GM12865 (cell line): Measurements from ENCODE around the gene TST.

Experiments
- DNase-seq: peaks from one replicate; pipeline ENCODE4 v3.0.0; 2010; ENCODE audit warnings: low read depth
- H3K4me3 ChIP-seq: 2 replicates; pipeline ENCODE4 v1.5.1; 2011; ENCODE audit warnings: mild to moderate bottlenecking, low read depth, low read length, control low read depth
- TF ChIP-seq, protein P1 (sequence below): IDR thresholded peaks from 2 replicates; pipeline ENCODE4 v1.5.1; 2011; ENCODE audit warnings: low read length, control low read depth, low read depth, inconsistent platforms; ENCODE audit not compliant: insufficient read depth; ENCODE audit errors: missing control alignments

Gene TST

DNA sequence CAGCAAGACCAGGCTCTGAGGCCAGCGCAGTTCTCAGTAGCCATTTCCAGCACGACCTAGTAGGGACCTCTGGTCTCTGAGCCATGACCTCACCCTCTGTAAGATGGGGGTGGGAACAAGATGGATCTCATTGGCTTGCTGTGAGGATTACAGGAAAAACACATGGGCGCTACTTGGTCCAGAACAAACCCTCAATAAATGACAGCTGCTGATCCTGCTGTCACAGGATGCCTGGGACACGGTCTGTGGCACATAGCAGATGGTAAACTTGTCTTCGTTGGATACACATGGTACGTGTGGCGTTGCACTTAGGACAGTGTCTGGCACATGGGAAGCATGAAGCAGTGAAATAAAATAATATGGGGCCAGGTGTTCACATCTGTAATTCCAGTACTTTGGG lies 27.8 kb upstream of the TST start:
- no peak overlapping the region for H3K4me3 ChIP-seq
- DNase-seq, result no peak
- TF ChIP-seq, protein P1, sequence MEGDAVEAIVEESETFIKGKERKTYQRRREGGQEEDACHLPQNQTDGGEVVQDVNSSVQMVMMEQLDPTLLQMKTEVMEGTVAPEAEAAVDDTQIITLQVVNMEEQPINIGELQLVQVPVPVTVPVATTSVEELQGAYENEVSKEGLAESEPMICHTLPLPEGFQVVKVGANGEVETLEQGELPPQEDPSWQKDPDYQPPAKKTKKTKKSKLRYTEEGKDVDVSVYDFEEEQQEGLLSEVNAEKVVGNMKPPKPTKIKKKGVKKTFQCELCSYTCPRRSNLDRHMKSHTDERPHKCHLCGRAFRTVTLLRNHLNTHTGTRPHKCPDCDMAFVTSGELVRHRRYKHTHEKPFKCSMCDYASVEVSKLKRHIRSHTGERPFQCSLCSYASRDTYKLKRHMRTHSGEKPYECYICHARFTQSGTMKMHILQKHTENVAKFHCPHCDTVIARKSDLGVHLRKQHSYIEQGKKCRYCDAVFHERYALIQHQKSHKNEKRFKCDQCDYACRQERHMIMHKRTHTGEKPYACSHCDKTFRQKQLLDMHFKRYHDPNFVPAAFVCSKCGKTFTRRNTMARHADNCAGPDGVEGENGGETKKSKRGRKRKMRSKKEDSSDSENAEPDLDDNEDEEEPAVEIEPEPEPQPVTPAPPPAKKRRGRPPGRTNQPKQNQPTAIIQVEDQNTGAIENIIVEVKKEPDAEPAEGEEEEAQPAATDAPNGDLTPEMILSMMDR, result no peak

- H3K4me3 ChIP-seq, result no peak overlapping the region
- TF ChIP-seq, protein P1, result no peak
- DNase-seq, result no peak
Measured at GRCh38 chr22:37046589-37046988, 27.3 kb upstream of the TST start.

- TF ChIP-seq, protein P1, result peak; percentile 53
- peak; percentile 30 for DNase-seq
- no peak overlapping the region for H3K4me3 ChIP-seq
Measured at GRCh38 chr22:37045958-37046357, 26.7 kb upstream of the TST start.

DNA sequence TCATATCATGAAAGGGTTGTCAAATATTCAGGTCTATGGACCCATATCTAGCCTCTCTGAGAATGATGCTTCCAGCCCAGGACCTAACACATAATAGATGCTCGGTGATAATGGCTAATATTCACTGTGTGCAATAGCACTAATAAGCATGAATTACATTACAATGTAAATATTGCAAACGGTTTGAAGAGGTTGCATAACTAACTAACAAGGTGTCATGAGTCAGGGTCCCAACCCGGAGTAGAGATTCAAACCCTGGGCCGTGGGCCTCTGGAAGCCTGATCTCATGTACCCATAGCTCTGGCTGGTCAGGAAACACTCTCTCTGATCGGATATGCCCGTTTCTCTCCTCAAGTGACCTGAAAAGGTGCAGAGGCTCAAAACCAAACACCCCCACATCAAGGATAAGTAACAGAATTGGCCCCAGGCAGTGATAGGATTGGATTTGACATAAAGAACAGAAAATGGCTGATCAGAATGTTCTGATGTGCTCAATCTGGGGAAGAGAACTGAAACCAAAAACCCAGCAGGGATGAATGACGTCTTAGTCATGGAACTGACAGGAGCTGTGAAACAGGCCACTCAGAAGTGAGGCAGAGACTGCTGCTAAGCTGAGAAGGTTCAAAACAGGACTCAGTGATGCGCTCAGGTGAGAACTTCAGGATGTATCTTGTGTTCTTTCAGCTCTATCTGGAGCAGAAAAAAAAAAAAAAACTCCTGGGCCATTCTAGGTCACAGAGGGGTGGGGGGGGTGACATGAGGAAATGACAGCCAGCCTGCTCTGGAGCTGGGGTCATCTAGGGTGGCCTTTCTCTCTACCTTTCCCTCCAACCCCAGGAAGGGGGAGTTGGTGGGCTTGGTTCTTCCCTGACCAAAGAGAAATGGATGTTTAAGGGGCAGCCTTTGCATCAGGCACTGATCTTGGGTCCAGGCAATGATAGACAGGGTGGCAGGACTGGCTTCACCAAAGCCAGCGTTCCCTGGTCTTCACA lies 25.7 kb upstream of the TST start:
- no peak for DNase-seq
- TF ChIP-seq, protein P1, result no peak
- no peak overlapping the region for H3K4me3 ChIP-seq

- TF ChIP-seq, protein P1, result peak; percentile 85
- no peak overlapping the region for H3K4me3 ChIP-seq
- DNase-seq, result peak; percentile 80
Measured at GRCh38 chr22:37043828-37044538, 24.7 kb upstream of the TST start.

- no peak for DNase-seq
- no peak overlapping the region for H3K4me3 ChIP-seq
- TF ChIP-seq, protein P1, result no peak
Measured at GRCh38 chr22:37043209-37043827, 24.1 kb upstream of the TST start.
